GM18870 (cell line): ENCODE data around the gene FBXL2.
"Not testable (repeated sequence)": the region's sequence is repeated elsewhere in the genome, so short reads cannot be mapped to it uniquely, and the experiment has no call there.

Experiments
- ATAC-seq: cut with Tn5 transposase; IDR thresholded peaks from one replicate; pipeline ENCODE4 v1.9.1; 2021; ENCODE audit warnings: moderate library complexity; ENCODE audit not compliant: unreplicated experiment

FBXL2 gene

DNA sequence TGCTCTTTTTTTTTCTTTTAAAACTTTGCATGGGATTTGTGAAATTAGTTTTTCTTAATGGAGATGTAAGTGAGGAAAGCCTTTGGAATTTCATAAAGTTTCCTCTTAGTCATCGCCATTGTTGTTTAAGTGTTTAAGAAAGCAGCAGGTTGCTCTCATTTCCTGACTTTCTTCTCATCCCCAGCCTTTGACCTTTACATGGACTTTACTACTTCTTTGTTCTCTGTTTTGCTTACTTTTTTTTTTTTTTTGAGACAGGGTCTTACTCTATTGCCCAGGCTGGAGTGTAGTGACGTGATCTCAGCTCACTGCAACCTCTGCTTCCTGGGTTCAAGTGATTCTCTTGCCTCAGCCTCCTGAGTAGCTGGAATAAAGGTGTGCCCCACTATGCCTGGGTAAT, 38.6 kb downstream of the FBXL2 start:
- ATAC-seq = no peak

DNA sequence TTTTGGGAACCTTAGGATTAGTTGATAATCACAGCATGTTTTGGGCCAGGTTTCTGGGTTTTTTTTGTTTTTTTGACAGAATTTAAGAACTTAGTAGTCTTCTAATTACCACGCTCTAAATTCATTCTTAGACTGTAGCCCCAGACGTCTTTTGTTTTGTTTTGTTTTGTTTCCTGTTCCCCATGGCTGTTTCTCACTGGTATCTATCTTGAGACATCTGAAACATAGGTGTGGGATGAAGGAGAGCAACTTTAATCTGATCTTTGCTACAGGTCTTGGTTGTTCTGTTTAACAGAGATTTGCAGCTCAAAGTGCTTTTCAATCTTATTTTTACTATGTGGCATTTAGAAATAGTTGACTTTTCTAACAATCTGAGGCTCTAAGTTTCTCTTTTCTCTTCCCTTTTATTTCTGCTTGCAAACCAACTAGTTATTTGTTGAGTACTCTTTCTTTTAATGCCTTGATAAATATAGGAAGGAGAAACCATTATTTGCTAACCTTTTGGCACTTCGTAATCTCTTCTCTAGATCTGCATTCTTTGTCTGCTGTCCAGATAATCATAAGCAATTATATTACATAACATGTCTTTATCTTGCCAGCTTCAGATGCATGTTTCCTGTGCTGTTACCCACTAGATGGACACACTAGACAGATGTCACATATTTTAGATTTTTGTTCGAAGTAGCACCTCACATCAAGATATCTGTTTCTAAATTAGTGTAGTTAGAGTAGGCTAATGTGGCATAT, 40.9 kb downstream of the FBXL2 start:
- no peak for ATAC-seq

DNA sequence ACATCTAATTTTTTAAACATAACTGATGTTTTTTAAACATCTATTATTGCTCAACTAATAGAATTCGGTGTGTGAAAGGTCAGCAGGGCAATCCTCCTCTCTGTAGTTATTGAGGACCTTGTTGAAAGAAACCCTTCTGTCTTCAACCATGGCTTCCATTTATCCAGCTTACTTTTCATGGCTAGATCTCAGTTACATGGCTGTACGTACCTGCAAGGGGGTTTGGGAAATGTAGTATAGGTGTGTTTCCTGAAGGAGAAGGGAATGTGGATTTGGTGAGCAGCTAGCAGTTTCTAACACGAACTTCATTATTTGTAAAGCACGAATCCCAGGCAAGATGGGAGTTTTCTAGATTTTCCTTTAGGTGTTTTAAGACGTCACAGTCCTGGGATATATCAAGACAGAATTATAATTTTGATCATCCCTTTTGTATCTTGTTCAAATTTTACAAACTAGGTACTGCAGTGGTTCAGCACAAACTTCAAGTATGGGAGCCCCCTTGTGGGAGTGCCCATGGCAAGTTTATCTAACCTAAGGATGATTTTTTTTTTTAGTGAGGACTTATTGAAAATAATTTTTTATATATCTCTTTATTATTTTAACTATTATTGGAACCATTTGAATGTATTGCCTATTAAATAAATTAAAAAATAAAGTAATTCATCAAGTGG, 41.6 kb downstream of the FBXL2 start:
- ATAC-seq = no peak

DNA sequence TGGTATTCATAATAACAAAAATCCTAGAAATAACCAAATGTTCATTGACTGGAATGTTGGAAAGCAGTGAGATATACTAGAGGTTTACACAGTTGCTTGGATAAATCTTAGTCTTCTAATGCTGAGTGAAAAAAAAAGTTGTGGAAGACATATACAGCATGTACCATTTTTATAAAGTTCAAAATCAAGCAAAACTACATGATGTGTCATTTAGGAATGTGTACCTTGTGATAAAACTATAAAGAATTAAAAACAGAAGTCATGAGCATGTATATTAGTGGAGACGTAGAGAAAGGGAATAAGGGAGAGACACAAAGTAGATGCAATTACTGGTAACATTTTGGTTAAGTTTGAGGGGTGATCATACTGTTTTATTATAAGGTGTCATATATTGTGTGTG, 45.2 kb downstream of the FBXL2 start:
- no peak for ATAC-seq

DNA sequence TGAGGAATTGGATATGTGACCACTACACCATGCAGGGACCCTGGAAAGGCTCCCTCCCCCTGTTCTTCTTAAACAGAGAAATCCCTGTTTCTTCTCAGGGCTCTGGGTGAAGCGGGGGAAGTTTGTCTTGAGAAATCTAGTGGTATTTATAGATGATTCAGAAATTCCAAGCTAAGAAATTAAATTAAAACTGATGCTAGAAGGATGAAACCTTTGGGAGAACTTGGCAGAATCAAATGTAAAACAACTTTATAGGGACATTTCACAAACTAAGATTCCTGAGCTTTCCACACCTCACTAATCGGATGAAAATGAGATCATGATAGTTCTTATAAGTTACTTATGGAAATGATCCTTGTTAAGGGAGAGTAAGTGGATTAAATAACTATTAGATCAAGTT, 54.2 kb downstream of the FBXL2 start:
- no peak for ATAC-seq

DNA sequence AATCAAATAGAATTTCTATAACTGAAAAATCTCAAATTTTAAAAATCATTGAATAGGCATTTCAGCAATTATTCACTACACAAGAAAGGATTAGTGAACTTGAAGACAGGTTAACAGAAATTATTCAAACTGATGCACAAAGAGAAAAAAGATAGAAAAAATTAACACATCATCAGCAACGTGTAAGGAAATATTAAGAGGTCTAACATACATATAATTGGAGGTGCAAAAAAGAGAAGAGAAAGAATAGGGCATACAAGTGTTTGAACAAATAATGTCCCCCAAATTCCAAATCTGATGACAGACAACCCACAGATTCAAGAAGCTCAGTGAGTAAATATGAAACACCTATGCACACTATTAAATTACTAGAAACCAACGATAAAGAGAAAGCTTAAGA, 57.1 kb downstream of the FBXL2 start:
- ATAC-seq = no peak

DNA sequence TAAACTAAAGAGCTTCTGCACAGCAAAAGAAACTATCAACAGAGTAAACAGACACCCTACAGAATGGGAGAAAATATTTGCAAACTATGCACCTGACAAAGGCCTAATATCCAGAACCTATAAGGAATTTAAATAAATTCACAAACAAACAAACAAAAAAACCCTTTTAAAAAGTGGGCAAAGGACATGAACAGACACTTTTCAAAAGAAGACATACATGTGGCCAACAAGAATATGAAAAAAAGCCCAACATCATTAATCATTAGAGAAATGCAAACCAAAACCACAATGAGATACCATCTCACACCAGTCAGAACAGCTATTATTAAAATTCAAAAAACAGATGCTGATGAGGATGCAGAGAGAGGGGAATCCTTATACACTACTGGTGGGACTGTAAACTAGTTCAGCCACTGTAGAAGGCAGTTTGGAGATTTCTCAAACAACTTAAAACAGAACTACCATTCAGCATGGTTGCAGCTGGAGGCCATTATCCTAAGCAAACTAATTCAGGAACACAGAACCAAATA, 61.8 kb downstream of the FBXL2 start:
- not testable (repeated sequence) for ATAC-seq

DNA sequence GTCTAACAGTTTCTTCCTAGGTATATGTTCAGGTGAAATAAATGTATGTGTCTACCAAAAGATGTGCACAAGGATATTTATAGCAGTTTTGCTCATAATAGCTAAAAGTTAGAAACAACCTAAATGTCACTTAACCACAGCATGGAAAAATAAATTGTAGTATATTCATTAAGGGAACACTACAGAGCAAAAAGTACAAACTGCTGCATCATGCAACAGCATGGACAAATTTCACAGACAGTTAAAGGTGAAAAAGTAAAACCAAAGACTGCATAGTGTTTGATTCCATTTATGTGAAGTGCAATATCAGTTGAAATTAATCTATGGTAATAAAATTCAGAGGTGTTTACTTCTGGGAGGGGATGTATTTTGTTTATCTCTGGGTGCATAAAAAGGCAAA, 62.5 kb downstream of the FBXL2 start:
- ATAC-seq = no peak

DNA sequence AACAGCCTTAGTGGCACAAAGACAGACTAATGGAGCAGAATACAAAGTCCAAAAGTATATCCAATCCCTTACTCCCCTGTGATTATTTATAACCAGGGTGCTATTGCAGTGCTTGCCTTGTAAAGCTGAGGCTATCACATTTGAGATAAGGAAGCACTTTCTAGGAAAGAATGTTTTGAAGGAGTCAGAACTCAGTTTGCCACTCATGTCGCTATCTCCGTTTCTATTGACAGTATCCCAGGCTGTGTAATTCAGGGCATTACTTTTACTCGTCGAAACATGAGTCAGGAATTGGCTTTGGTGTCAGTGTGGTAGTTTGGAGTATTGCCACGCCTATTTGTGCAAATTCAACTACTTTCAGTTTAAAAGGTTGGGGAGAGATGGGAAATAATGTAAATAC, 78.4 kb downstream of the FBXL2 start:
- ATAC-seq = no peak

DNA sequence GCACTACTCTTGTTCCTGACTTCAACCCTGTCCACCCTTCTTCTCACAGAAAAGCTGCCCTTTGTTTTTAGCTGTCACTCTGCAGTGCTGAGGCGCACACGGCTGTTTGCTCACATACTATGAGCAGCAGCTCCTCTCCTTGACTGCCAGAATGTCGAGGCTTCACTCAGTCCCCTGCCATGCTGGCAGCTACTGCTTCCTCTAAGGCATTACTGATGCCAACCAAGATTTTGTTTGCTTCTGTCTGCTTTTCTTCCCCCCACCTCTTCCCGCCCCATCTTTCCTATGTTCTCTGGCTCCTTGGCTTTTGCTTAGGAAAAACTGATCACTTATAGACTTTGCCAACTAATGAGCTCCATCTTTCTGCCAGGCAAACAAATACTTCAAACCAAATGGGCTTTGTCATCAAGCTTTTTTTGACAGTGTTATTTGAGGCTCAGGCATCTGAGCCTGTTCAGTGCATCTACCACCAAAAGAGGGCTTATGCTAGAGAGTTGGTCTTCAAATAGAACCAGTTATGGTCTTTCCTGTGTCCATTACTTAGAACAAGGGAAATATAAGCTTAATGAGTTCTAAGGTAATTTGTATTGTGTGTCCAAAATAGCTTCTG, 81.0 kb downstream of the FBXL2 start:
- no peak for ATAC-seq

DNA sequence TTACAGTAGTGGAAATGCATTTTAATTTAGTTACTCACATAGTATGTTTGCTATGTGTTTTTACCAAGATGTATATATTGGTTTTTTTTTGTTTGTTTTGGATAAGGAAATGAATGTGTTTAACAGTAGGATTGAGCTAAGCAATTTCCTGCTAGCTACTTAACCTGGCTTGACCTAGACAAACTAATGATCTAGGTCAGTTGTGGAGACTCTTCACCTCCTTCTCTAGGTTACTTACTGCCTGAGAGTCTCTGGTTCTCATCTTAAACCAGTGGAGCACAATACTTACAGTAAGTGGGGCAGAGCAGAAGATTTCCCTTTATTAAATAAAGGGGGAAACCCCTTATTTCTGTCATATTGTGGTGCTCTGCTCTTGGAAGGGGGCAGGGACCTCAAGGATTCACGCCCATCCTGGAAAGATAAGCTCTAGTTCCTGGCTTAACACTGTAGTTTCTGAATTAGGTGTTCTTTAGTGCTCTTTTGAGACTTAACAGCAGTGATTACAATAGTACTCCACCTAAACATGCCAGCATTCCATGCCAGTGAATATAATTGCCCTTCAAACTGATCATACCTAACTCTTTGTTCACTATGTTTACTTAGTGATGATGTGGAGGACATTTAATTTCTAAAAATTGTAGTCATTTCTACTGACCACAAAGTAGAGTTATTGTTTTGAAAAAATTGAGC, 83.0 kb downstream of the FBXL2 start:
- no peak for ATAC-seq

DNA sequence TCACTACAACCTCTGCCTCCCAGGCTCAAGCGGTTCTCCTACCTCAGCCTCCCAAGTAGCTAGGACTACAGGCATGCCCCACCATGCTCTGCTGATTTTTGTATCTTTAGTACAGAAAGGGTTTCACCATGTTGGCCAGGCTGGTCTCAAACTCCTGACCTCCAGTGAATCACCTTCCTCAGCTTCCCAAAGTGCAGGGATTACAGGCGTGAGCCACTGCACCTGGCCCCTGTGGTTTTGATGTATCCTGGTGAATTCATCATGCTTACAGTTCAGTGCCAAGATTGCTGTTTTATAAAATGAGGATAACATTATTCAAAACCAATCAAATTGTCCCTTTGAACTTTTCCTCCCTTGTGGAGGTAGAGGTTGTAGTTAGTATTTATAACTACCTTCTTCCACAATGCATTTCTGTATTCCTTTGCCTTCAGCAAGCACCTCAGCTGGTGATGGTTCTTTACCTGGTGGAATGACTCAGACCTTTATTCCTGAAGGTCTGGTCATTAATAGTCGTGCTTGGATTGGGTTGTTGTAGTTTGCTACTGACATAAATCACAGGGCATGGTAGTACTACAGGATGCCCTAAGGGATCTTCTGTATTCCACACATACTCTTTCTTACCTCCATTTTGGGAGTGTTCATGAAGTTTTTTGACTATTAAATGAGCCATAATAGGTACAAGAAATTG, 86.0 kb downstream of the FBXL2 start:
- no peak for ATAC-seq

DNA sequence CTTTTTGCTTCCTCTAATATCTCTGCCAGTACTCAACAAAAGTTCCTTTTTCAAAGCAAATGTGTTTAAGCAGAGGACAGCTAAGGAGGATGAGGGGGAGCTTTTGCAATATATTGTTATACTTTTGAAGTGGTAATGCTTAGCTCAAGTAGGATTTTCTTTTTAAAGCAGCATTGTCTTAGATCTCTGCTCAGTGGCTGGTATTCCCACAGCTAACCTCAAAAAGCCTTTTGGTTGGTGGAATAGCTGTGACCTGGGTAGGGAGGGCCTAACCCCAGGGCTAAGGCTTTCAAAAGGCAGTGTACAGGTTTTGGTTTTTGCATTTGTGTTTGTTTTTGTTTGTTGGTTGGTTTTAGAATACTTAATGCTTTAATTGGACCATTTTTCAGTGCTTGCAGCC, 86.8 kb downstream of the FBXL2 start:
- ATAC-seq = no peak

DNA sequence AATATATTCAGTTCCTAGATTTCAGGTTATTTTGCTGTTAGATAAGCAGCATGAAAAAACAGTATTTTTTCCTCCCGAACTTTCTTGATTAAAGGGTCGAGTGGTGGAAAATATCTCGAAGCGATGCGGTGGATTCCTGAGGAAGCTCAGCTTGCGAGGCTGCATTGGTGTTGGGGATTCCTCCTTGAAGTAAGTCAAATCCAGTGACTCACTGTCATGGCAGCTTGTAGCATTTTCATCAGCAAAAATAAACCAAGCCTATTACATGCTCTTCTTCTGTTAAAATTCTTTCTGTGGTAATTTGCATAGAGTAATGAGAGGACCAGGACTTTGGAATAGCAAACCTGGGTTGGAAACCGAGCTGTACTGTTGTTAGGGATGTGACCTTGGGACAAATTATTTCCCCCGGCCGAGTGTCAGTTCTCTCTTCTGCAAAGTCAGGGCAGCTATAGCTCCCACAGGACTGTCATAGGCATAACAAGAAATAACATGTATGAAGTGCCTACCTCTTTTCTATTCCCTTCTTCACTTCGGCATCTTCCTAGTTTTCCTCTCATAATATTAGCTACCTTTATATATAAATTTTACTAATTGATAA, 87.4 kb downstream of the FBXL2 start:
- no peak for ATAC-seq

DNA sequence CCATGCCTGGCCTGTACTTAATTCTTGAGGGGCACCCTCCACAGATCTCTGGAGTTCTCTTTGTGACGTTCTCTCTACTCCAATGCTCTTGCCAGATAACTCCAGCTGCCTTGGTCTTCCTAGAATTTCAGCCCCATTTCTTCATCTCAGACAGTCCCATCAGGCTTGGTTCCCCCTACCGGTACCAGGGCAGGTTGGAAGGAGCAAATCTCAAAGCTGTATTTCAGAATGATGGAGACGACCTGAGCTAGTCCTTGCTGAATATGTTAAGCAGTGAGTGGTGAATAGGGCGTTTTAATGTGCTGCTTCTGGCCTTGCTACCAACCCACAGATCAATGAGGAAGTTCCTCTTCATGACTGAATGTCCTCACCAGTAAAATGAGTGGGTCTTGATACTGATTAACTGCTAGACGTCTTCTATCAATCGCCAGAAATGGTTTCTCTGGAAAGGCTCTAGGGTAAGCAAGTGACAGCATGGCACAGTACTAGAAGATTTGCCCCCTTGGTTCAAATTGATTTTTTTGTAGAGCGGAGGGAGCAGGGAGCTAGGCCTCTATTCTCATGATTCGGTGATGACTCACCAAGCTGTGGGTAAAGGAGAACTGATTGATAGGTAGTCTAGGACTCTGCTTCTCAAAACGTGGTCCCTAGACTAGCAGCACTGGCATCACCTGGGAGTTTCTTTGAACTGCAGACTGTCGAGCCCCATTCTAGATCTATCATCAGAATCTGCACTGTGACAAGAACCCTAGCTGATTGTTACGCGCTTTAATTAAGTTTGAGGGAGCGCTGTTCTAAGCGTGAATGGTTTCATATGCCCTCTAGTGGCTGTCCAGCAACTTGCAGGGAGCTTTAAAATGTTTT, 95.2 kb downstream of the FBXL2 start:
- peak; percentile 45 for ATAC-seq

DNA sequence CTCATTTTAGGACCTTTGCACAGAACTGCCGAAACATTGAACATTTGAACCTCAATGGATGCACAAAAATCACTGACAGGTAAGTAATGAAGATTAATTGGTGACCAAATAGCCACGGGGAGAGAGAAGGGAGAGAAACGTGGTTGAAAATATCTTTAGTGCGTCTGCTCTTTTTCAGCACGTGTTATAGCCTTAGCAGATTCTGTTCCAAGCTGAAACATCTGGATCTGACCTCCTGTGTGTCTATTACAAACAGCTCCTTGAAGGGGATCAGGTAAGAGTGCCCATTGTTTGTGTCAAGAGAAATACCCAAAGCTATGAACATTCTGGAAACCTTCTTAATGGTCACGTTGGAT, 95.8 kb downstream of the FBXL2 start:
- ATAC-seq = no peak

DNA sequence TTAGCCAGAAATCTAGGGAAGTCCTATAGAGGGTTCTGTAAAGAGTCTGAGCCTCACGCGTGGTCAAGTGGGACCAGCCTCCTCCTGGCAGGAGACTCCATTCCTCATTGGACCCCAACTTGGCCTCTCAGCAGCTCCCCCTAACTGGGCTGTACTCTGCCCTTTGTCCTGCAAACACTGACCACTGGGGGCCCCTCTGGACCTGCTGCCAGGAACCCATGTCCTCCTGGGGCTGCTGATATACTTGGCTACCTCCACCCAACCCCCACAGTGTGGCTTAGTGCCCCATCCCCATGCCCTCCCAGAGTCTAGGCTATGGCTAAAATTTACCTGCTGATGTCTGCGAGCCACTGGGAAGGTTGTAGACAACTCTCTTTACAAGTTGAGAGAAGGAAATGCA, 100.2 kb downstream of the FBXL2 start:
- ATAC-seq = no peak

DNA sequence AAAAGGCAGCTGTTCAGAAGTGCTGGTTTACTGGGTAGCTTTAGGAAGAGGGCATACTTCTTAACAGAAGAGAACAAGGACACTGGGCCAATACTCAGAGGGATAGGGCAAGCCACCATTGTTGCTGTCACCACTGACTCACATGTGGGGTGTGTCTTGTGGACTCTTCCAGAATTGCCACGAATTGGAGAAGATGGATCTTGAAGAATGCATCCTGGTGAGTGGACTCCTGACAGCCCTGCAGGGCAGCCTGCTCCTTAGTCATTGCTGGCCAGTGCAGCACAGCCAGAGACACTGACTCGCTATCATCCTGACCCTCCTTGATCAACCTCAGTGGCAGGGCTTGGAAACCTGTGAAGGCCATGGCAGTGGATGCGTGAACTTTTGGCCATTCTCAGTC, 100.7 kb downstream of the FBXL2 start:
- no peak for ATAC-seq

DNA sequence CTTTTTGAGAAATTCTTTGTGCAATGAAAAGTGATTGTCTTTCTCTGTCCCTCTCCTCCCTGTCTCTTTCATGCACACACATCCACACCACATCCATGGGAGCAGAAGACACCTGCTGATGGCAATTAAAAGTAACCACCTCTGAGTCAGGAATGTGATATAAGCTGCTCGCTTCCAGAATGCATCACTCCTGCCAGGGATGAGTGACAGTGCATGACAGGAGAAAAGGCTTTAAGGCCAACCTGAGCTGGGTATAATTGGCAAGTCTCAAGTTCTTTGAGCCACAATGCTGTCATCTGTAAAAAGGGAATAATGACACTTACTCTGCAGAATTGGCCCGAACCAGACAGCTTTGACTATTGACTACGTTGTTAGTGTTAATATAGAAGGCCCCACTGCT, 103.4 kb downstream of the FBXL2 start:
- no peak for ATAC-seq

DNA sequence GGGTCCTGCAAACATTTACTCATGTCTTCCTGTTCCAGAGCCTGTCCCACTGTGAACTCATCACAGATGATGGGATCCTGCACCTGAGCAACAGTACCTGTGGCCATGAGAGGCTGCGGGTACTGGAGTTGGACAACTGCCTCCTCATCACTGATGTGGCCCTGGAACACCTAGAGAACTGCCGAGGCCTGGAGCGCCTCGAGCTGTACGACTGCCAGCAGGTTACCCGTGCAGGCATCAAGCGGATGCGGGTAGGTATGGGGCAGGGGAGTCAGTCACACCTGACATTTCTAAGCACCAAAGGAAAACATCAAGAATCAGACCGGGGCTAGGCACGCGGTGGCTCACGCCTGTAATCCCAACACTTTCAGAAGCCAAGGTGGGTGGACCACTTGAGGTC, 106.7 kb downstream of the FBXL2 start:
- no peak for ATAC-seq
